RWPE1 (cell line): ENCODE measurements around the gene CSE1L.

ENCODE experiments used
- CTCF ChIA-PET: fragments of 350-600 bp; sonication (Branson Sonifier 250); formaldehyde crosslinking; extraction: SDS; loops from one replicate; lab custom pipeline; 2021; lab: Yijun Ruan, JAX
- POLR2A ChIA-PET: fragments of 400-600 bp; formaldehyde crosslinking; extraction: SDS; loops from one replicate; lab custom pipeline; 2020; ENCODE audit warnings: antibody characterized with exemption; ENCODE audit not compliant: low non-redundant PET; lab: Yijun Ruan, JAX
- DNase-seq: peaks from one replicate; pipeline ENCODE4 v3.0.0; 2012; ENCODE audit warnings: low spot score
- H3K27ac ChIP-seq: fragments of 450-650 bp; 2 replicates; pipeline ENCODE4 v1.5.1; 2017
- CTCF ChIP-seq: fragments of 450-650 bp; conservative IDR thresholded peaks from 2 replicates; pipeline ENCODE4 v1.5.1; 2017; ENCODE audit warnings: low read depth, mild to moderate bottlenecking

The CSE1L gene

GRCh38 chr20:49112596-49113274 lies 66.6 kb downstream of the CSE1L start:
- CTCF ChIA-PET, result interaction anchor here (0.5 to 1.2 kb wide), 3 partner anchors 20 to 713 kb away, joined by 3 to 9 read pairs (median 3); no protein-coding TSS in a partner anchor
- POLR2A ChIA-PET, result interaction anchor here (0.5 to 0.7 kb wide), 2 partner anchors 63 to 106 kb away, joined by 5 to 6 read pairs; no protein-coding TSS in a partner anchor
- no peak overlapping the region; the same call in 1 of the 2 replicates for H3K27ac ChIP-seq
- no peak for TF ChIP-seq CTCF
- no peak for DNase-seq

DNA sequence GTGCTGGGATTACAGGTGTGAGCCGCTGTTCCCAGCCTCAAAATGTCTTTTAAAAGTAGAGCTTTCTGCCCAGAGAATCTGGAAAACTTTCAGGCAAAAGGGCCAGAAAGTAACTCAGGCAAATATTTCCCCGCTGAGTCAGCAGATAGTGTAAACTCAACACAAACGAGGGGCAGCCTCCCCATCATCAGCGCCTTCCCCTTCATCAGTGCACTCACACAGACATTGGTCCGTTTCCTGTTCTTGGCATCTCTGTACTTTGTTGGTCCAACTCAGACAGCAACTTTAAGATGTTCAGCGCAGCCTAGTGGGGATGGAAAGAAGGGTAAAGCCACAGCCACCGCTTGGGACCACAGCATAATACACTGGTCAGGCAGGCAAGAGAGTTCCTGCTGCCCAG lies 69.5 kb downstream of the CSE1L start:
- CTCF ChIA-PET, result no interaction called here
- no peak overlapping the region for H3K27ac ChIP-seq
- POLR2A ChIA-PET, result no interaction called here
- DNase-seq, result no peak
- TF ChIP-seq CTCF, result no peak

DNA sequence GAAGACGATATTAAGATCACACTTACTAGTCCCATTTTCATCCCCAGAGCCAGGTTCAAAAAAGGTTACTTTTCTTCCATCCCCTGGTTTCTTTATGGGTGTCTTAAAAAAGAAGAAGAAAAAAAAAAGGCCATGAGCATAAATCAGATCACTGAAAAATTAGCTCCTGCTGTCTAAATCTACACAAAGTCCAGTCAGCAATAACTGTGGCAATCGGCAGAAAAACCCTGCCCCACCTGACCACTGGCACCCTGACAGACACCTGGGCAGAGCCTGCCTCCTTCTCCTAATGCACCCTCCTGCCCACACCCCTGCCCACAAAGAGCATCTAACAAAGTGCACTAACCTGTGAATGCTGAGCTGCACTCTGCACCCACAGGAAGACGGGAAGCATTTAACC lies 72.2 kb downstream of the CSE1L start:
- ChIA-PET CTCF (interaction anchor here (0.7 kb wide), 1 partner anchor 379 kb away, joined by 7 read pairs; no protein-coding TSS in a partner anchor), POLR2A (interaction anchor here (0.5 kb wide), 1 partner anchor 101 kb away, joined by 6 read pairs; the partner anchor contains the start of gene DDX27)
- no peak for DNase-seq
- no peak for TF ChIP-seq CTCF
- no peak overlapping the region for H3K27ac ChIP-seq

GRCh38 chr20:49119988-49120387 lies 73.9 kb downstream of the CSE1L start:
- TF ChIP-seq CTCF, result no peak
- no peak overlapping the region for H3K27ac ChIP-seq
- POLR2A ChIA-PET, result no interaction called here
- no peak for DNase-seq
- CTCF ChIA-PET, result interaction anchor here (1.0 kb wide), 1 partner anchor 97 kb away, joined by 3 read pairs; no protein-coding TSS in a partner anchor

GRCh38 chr20:49122920-49123319 lies 76.8 kb downstream of the CSE1L start:
- H3K27ac ChIP-seq, result no peak overlapping the region
- DNase-seq, result no peak
- ChIA-PET CTCF (interaction anchor here (2.4 kb wide), 1 partner anchor 10 kb away, joined by 11 read pairs; no protein-coding TSS in a partner anchor), POLR2A (no interaction called here)
- no peak for TF ChIP-seq CTCF

- ChIA-PET CTCF (interaction anchor here (0.6 to 2.4 kb wide), 2 partner anchors 9 to 78 kb away, joined by 4 to 11 read pairs; partner anchors contain the start of gene CSE1L), POLR2A (no interaction called here)
These were observed 77.9 kb downstream of the CSE1L start for GRCh38 chr20:49123982-49124381.

More at GRCh38 chr20:49123982-49124381, 77.9 kb downstream of the CSE1L start:
- no peak overlapping the region for H3K27ac ChIP-seq
- no peak for DNase-seq
- TF ChIP-seq CTCF, result no peak
